K562 (cell line): ENCODE measurements around the gene XPNPEP3. TPM values are rescaled to one million over a fixed set of nuclear protein-coding genes. Genes with fewer than 3 reads are reported as not detected.

Experiments used
- BDP1 ChIP-seq: IDR thresholded peaks from 3 replicates; pipeline ENCODE4 v1.6.1; 2011; ENCODE audit not compliant: insufficient read length, insufficient read depth
- CHD1 ChIP-seq: fragments of 200-600 bp; sonication (generic); IDR thresholded peaks from one replicate; pipeline ENCODE4 v1.6.1; 2012; ENCODE audit warnings: mild to moderate bottlenecking, moderate library complexity, low read length, inconsistent platforms
- ELF2 ChIP-seq: fragments of 250-450 bp; sonication (Bioruptor Pico); IDR thresholded peaks from 2 replicates; pipeline ENCODE4 v1.5.0; 2021; ENCODE audit warnings: mild to moderate bottlenecking
- ERF ChIP-seq: fragments of 450-650 bp; formaldehyde crosslinking; IDR thresholded peaks from 2 replicates; pipeline ENCODE4 v1.4.0; 2020; ENCODE audit warnings: mild to moderate bottlenecking, mixed read lengths
- FUS ChIP-seq: fragments of 200-400 bp; formaldehyde crosslinking; optimal IDR thresholded peaks from 2 replicates; pipeline ENCODE3; 2017; ENCODE audit warnings: low read depth, low read length
- HDAC2 ChIP-seq: fragments of 450-650 bp; IDR thresholded peaks from 2 replicates; pipeline ENCODE4 v1.6.1; 2016; ENCODE audit warnings: mild to moderate bottlenecking
- HNRNPL ChIP-seq: fragments of 200-400 bp; formaldehyde crosslinking; IDR thresholded peaks from 2 replicates; pipeline ENCODE4 v1.6.1; 2017; ENCODE audit warnings: low read depth, mild to moderate bottlenecking, low read length
- MGA ChIP-seq: fragments of 450-650 bp; IDR thresholded peaks from 2 replicates; pipeline ENCODE4 v1.6.1; 2016; ENCODE audit warnings: mild to moderate bottlenecking, moderate library complexity
- MIER1 ChIP-seq: fragments of 450-650 bp; IDR thresholded peaks from 2 replicates; pipeline ENCODE4 v1.6.1; 2016; ENCODE audit warnings: antibody characterized with exemption, mild to moderate bottlenecking, low read depth
- NRF1 ChIP-seq, 2 experiments: fragments of 450-650 bp; IDR thresholded peaks in 1 of 2; conservative IDR thresholded peaks in 1 of 2; 2 replicates each; pipeline ENCODE4 v1.6.1; 2014; ENCODE audit warnings: mild to moderate bottlenecking in 2 of 2
- PHF8 ChIP-seq: fragments of 200-600 bp; sonication (generic); IDR thresholded peaks from 2 replicates; pipeline ENCODE4 v1.6.1; 2012; ENCODE audit warnings: mixed run types, mild to moderate bottlenecking, inconsistent platforms, low read length, moderate library complexity, borderline replicate concordance
- RFX5 ChIP-seq: IDR thresholded peaks from 2 replicates; pipeline ENCODE4 v1.6.1; 2011; ENCODE audit warnings: low read depth, mild to moderate bottlenecking, improper control_type of control experiment, low read length
- SMAD1 ChIP-seq: fragments of 150-350 bp; IDR thresholded peaks from 2 replicates; pipeline ENCODE4 v1.6.1; 2014; ENCODE audit warnings: low read length, low read depth; ENCODE audit not compliant: partially characterized antibody
- SMAD3 ChIP-seq: fragments of 450-650 bp; formaldehyde crosslinking; conservative IDR thresholded peaks from 2 replicates; pipeline ENCODE4 v1.4.0; 2020; ENCODE audit warnings: mild to moderate bottlenecking
- ZNF384 ChIP-seq: IDR thresholded peaks from 2 replicates; pipeline ENCODE4 v1.6.1; 2012; ENCODE audit warnings: low read depth, low read length, improper control_type of control experiment
- ZNF408 ChIP-seq: fragments of 250-450 bp; sonication (Bioruptor Pico); IDR thresholded peaks from 2 replicates; pipeline ENCODE4 v1.4.0; 2020; ENCODE audit warnings: low read depth, mild to moderate bottlenecking, moderate library complexity
- polyA plus RNA-seq, 8 experiments: library from polyadenylated mRNA; depleted of rRNA in 4 of 8; stranded (reverse) in 5 of 8; unstranded in 3 of 8; fragments of >200 nt; fragmentation: Nextera tagmentation in 2 of 8; fragmentation: Illumina TruSeq in 1 of 8; extraction: Ambion mirVana in 2 of 8; extraction: Trizol in 1 of 8; gene quantifications; 2 replicates each; pipeline versions ENCODE4 v1.2.1 to v1.2.3, GENCODE V29; 2011 to 2014; ENCODE audit warnings: inconsistent platforms in 1 of 8, missing spikeins in 1 of 8
- total RNA-seq, 7 experiments: library from RNA; depleted of rRNA in 6 of 7; stranded (reverse); fragments of >200 nt in 6 of 7; fragmentation: Illumina TruSeq in 2 of 7; extraction: Trizol in 2 of 7; gene quantifications; 2 replicates each; pipeline versions ENCODE4 v1.2.1 to v1.2.3, GENCODE V29; 2011 to 2021; ENCODE audit warnings: low replicate concordance in 1 of 7
- TF ChIP-seq, protein P1 (sequence below): sonication (generic); formaldehyde crosslinking; IDR thresholded peaks from 2 replicates; pipeline ENCODE4 v1.8.0; 2022; ENCODE audit warnings: mild to moderate bottlenecking, low read depth, missing genetic modification reagents

The XPNPEP3 gene
- total and polyA plus RNA-seq, 9 of the 15 experiments (the other 6 are each of a cell fraction or from before 2014, with no cell fraction given): 9.1 to 22.6 (median 15.6) TPM

- TF ChIP-seq FUS: no peak
- TF ChIP-seq PHF8: peak; percentile 86; the same call in 1 of the 2 replicates
- no peak for TF ChIP-seq RFX5
- no peak for TF ChIP-seq MIER1
- TF ChIP-seq CHD1: no peak
- no peak for TF ChIP-seq ZNF408
- TF ChIP-seq HDAC2: peak; percentile 35; the same call in 1 of the 2 replicates
- TF ChIP-seq NRF1 (conservative IDR thresholded peaks at IDR 0.05 in 1 of 2, IDR thresholded peaks at IDR 0.05 in 1 of 2): peak; percentile 93 to 94
- no peak for TF ChIP-seq ZNF384
- TF ChIP-seq, protein P1, sequence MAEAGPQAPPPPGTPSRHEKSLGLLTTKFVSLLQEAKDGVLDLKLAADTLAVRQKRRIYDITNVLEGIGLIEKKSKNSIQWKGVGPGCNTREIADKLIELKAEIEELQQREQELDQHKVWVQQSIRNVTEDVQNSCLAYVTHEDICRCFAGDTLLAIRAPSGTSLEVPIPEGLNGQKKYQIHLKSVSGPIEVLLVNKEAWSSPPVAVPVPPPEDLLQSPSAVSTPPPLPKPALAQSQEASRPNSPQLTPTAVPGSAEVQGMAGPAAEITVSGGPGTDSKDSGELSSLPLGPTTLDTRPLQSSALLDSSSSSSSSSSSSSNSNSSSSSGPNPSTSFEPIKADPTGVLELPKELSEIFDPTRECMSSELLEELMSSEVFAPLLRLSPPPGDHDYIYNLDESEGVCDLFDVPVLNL (CRISPR knock-in tag): no peak
- no peak for TF ChIP-seq ERF
- TF ChIP-seq ELF2: no peak
- no peak for TF ChIP-seq SMAD1
- no peak for TF ChIP-seq HNRNPL
- TF ChIP-seq BDP1: no peak
- no peak for TF ChIP-seq MGA
- no peak for TF ChIP-seq SMAD3 (CRISPR knock-in tag)
Observed at GRCh38 chr22:40950962-40951794, 94.2 kb downstream of the XPNPEP3 start, which contains the start of gene RBX1 (continued).
